ENCODE measurements around the gene TFF3. TPM values are rescaled to one million over a fixed set of nuclear protein-coding genes. Genes with fewer than 3 reads are reported as not detected.

TFF3 gene
- total and polyA plus RNA-seq, 2 of the 4 experiments (the other 2 are of a cell fraction) = not detected

GRCh38 chr21:42290505-42290904, 24.7 kb downstream of the TFF3 start:
- Histone ChIP-seq H4K5ac (ENCODE audit: low read depth, low read length) (no peak overlapping the region), H3K9ac (ENCODE audit: low read depth, low read length) (no peak overlapping the region), H2AK5ac (ENCODE audit: low read depth, low read length) (no peak overlapping the region), H3K14ac (replicated peaks; ENCODE audit: low read depth, low read length) (no peak overlapping the region), H2BK5ac (ENCODE audit: low read depth, low read length, poor library complexity, severe bottlenecking) (no peak overlapping the region), H2BK15ac (ENCODE audit: low read depth, low read length) (no peak overlapping the region), H3K4me3 (ENCODE audit: insufficient read depth, low read depth, low read length) (no peak overlapping the region), H3K4ac (ENCODE audit: low read depth, low read length) (no peak overlapping the region), H3K18ac (ENCODE audit: low read depth, low read length) (no peak overlapping the region), H3K9me3 (ENCODE audit: control insufficient read depth, insufficient read depth, low read length) (peaks cover 2% of the 10 kb centered on the region; the same call in 1 of the 2 replicates), H3K56ac (ENCODE audit: extremely low read depth, insufficient read depth, low read length) (no peak overlapping the region), H3K23ac (ENCODE audit: low read depth, low read length) (no peak overlapping the region), H2BK20ac (ENCODE audit: low read depth, low read length) (no peak overlapping the region), H3K4me2 (ENCODE audit: low read depth, low read length) (no peak overlapping the region), H3K79me1 (ENCODE audit: low read depth in 1 of 2, low read length in 2 of 2) (no peaks in the 10 kb centered on the region), H2BK120ac (ENCODE audit: low read depth, low read length) (no peak overlapping the region), H3K27ac (ENCODE audit: insufficient read depth, low read length) (no peak overlapping the region), H2AK9ac (replicated peaks; ENCODE audit: low read depth, low read length, poor library complexity) (no peak overlapping the region), H4K8ac (ENCODE audit: low read depth in 2 of 2, low read length in 2 of 2) (no peak overlapping the region), H3K9me1 (ENCODE audit: insufficient read depth, low read length) (peaks cover 6% of the 10 kb centered on the region), H4K20me1 (ENCODE audit: insufficient read depth, low read length) (no peaks in the 10 kb centered on the region; the same call in 1 of the 2 replicates), H2AFZ (replicated peaks; ENCODE audit: low read length, poor library complexity) (no peak overlapping the region), H3K27me3 (ENCODE audit: control insufficient read depth, insufficient read depth, low read length) (no peaks in the 10 kb centered on the region), H3K36me3 (ENCODE audit: control insufficient read depth, insufficient read depth, low read length) (peaks cover 26% of the 10 kb centered on the region; the same call in 1 of the 2 replicates), H3K4me1 (ENCODE audit: control insufficient read depth, insufficient read depth, low read length) (peaks cover 2% of the 10 kb centered on the region; the same call in 1 of the 2 replicates), H4K91ac (ENCODE audit: insufficient read depth, low read depth, low read length) (no peak overlapping the region)
- WGBS, 2 experiments (ENCODE audit: extremely low coverage in 2 of 2, insufficient read length in 1 of 2) = 17% methylated on average over 2 of the region's 3 CpGs; no CpG with 5 or more reads in 1 of the 2 experiments
- intact Hi-C loops (cut with micrococcal nuclease) (no loop called here), dilution Hi-C loops (cut with HindIII; ENCODE audit: low sequenced_read_pairs, unreplicated experiment) (no loop called here), in situ Hi-C loops (cut with MboI; ENCODE audit: low sequenced_read_pairs) (no loop called here)
- BruUV-seq (replicated peaks) = no TSS peak
- POLR2A ChIA-PET (ENCODE audit: unreplicated experiment) = no interaction called here
- DNase-seq (no peak), ATAC-seq (ENCODE audit: low read depth) (no peak)
- CTCF ChIA-PET = no interaction called here
- TF ChIP-seq SMC3 (IDR thresholded peaks at IDR 0.05; ENCODE audit: low read depth, low read length) (no peak), CEBPB (IDR thresholded peaks at IDR 0.05; ENCODE audit: low read depth, low read length) (no peak)
